Smooth muscle cell (in vitro differentiated cells): Measurements from ENCODE around the gene DNAJC22. TPM values are rescaled to one million over a fixed set of nuclear protein-coding genes. Genes with fewer than 3 reads are reported as not detected.
"Not testable (repeated sequence)": the region's sequence is repeated elsewhere in the genome, so short reads cannot be mapped to it uniquely, and the experiment has no call there.

ENCODE experiments used
- DNase-seq: peaks from one replicate; lab custom pipeline; 2025; ENCODE audit not compliant: unreplicated experiment; lab: John Stamatoyannopoulos, UW
- H2AFZ ChIP-seq: fragments of 200-600 bp; sonication (generic); 2 replicates; pipeline ENCODE4 v1.6.0; 2016; ENCODE audit warnings: antibody characterized with exemption, low read depth, mild to moderate bottlenecking
- H3F3A ChIP-seq: fragments of 200-600 bp; sonication (generic); 2 replicates; pipeline ENCODE4 v1.6.0; 2017; ENCODE audit warnings: antibody characterized with exemption, low read depth
- H3K27ac ChIP-seq: fragments of 200-600 bp; sonication (generic); 2 replicates; pipeline ENCODE4 v1.5.1; 2016; ENCODE audit warnings: low read depth, mild to moderate bottlenecking
- H3K27me3 ChIP-seq: fragments of 200-600 bp; sonication (generic); 2 replicates; pipeline ENCODE4 v1.6.1; 2016; ENCODE audit warnings: low read depth, mild to moderate bottlenecking
- H3K36me3 ChIP-seq: fragments of 200-600 bp; sonication (generic); 2 replicates; pipeline ENCODE4 v1.5.1; 2016; ENCODE audit warnings: low read depth
- H3K4me1 ChIP-seq: fragments of 200-600 bp; sonication (generic); 2 replicates; pipeline ENCODE4 v1.5.1; 2016; ENCODE audit warnings: low read depth
- H3K4me2 ChIP-seq: fragments of 200-600 bp; sonication (generic); 2 replicates; pipeline ENCODE4 v1.6.0; 2016; ENCODE audit warnings: mild to moderate bottlenecking
- H3K4me3 ChIP-seq: fragments of 200-600 bp; sonication (generic); 2 replicates; pipeline ENCODE4 v1.5.1; 2016; ENCODE audit warnings: mild to moderate bottlenecking
- H3K79me2 ChIP-seq: fragments of 200-600 bp; sonication (generic); 2 replicates; pipeline ENCODE4 v1.6.0; 2016; ENCODE audit warnings: low read depth, mild to moderate bottlenecking
- H3K9ac ChIP-seq: fragments of 200-600 bp; sonication (generic); 2 replicates; pipeline ENCODE4 v1.6.0; 2016; ENCODE audit warnings: low read depth
- H3K9me3 ChIP-seq: fragments of 200-600 bp; sonication (generic); replicated peaks from 2 replicates; pipeline ENCODE4 v1.5.1; 2016; ENCODE audit warnings: low read depth
- H4K20me1 ChIP-seq: fragments of 200-600 bp; sonication (generic); 2 replicates; pipeline ENCODE4 v1.6.0; 2016; ENCODE audit warnings: low read depth
- CTCF ChIP-seq: fragments of 200-600 bp; sonication (generic); IDR thresholded peaks from 2 replicates; pipeline ENCODE4 v1.5.1; 2017; ENCODE audit warnings: borderline replicate concordance, mild to moderate bottlenecking, antibody characterized with exemption; ENCODE audit not compliant: insufficient read depth, poor library complexity, severe bottlenecking
- WGBS: methylation state at CpG from one replicate; pipeline ENCODE4 v1.1.7; 2016; ENCODE audit warnings: low lambda C conversion rate; 5-methylcytosine and 5-hydroxymethylcytosine counted together
- polyA plus RNA-seq: library from polyadenylated mRNA; unstranded; fragments of >200 nt; fragmentation: Nextera tagmentation; extraction: Ambion mirVana; gene quantifications from 2 replicates; pipeline ENCODE4 v1.2.1, GENCODE V29; 2016
- total RNA-seq: library from RNA; depleted of rRNA; stranded (reverse); fragments of >200 nt; gene quantifications from 2 replicates; pipeline ENCODE4 v1.2.3, GENCODE V29; 2014

The DNAJC22 gene
- total and polyA plus RNA-seq, 2 experiments from 2014 or later: 0.09 to 2.4 TPM

GRCh38 chr12:49370539-49370938 is 23.9 kb downstream of the DNAJC22 start:
- H3K27ac ChIP-seq: no peak overlapping the region
- peaks cover 68% of the 10 kb centered on the region for H4K20me1 ChIP-seq
- whole genome bisulfite sequencing: 97% methylated on average over 6 of the region's 6 CpGs
- no peaks in the 10 kb centered on the region for H3K9me3 ChIP-seq
- H3K4me3 ChIP-seq: no peak overlapping the region
- H3F3A ChIP-seq: peaks cover 7% of the 10 kb centered on the region
- H3K9ac ChIP-seq: no peak overlapping the region
- DNase-seq: no peak
- H3K27me3 ChIP-seq: no peaks in the 10 kb centered on the region
- H3K4me1 ChIP-seq: peaks cover 24% of the 10 kb centered on the region
- H3K36me3 ChIP-seq: no peaks in the 10 kb centered on the region
- no peak overlapping the region for H3K4me2 ChIP-seq
- no peak overlapping the region for H2AFZ ChIP-seq
- TF ChIP-seq CTCF: no peak
- peaks cover 70% of the 10 kb centered on the region for H3K79me2 ChIP-seq

GRCh38 chr12:49375406-49375805 is 28.7 kb downstream of the DNAJC22 start:
- Histone ChIP-seq H3K27me3 (no peaks in the 10 kb centered on the region), H3K9ac (no peak overlapping the region), H3K79me2 (peaks cover 87% of the 10 kb centered on the region), H3K27ac (no peak overlapping the region), H3F3A (no peaks in the 10 kb centered on the region), H3K4me3 (no peak overlapping the region), H4K20me1 (peaks cover 96% of the 10 kb centered on the region), H3K4me1 (no peaks in the 10 kb centered on the region), H2AFZ (no peak overlapping the region), H3K4me2 (no peak overlapping the region), H3K9me3 (no peaks in the 10 kb centered on the region), H3K36me3 (no peaks in the 10 kb centered on the region)
- WGBS: 95% methylated on average over 1 of the region's 1 CpG
- no peak for DNase-seq
- TF ChIP-seq CTCF: no peak

GRCh38 chr12:49377386-49377785 is 30.7 kb downstream of the DNAJC22 start:
- Histone ChIP-seq H3K9me3 (no peaks in the 10 kb centered on the region), H3F3A (no peaks in the 10 kb centered on the region), H3K27me3 (no peaks in the 10 kb centered on the region), H3K27ac (no peak overlapping the region), H3K36me3 (no peaks in the 10 kb centered on the region), H3K4me1 (no peaks in the 10 kb centered on the region), H3K4me3 (no peak overlapping the region), H3K9ac (no peak overlapping the region), H3K79me2 (peaks cover 90% of the 10 kb centered on the region), H4K20me1 (peaks cover 98% of the 10 kb centered on the region), H2AFZ (no peak overlapping the region), H3K4me2 (no peak overlapping the region)
- no peak for TF ChIP-seq CTCF
- no peak for DNase-seq
- WGBS: 95% methylated on average over 2 of the region's 2 CpGs

GRCh38 chr12:49380184-49380583 is 33.5 kb downstream of the DNAJC22 start:
- DNase-seq, H3K4me1 ChIP-seq, H3K27ac ChIP-seq, H3K9ac ChIP-seq, H3K4me2 ChIP-seq, H2AFZ ChIP-seq, H3F3A ChIP-seq, H3K27me3 ChIP-seq, H3K9me3 ChIP-seq, H3K4me3 ChIP-seq, H3K36me3 ChIP-seq: not testable (repeated sequence)
- peaks cover 98% of the 10 kb centered on the region for H4K20me1 ChIP-seq
- peaks cover 92% of the 10 kb centered on the region for H3K79me2 ChIP-seq
- 96% methylated on average over 9 of the region's 9 CpGs for WGBS
